B cell (primary cell): Measurements from ENCODE around the gene MAPK9. TPM values are rescaled to one million over a fixed set of nuclear protein-coding genes. Genes with fewer than 3 reads are reported as not detected.

Experiments used
- ATAC-seq: fragments of 200-7000 bp; cut with Tn5 transposase; one replicate; pipeline ENCODE4 v1.10.0; 2021; ENCODE audit warnings: low read depth, mild to moderate bottlenecking, moderate number of reproducible peaks, moderate library complexity
- CTCF ChIA-PET: fragments of 350-600 bp; sonication (Branson Sonifier 250); formaldehyde crosslinking; loops from one replicate; lab custom pipeline; 2021; ENCODE audit warnings: antibody characterized with exemption, inconsistent platforms; lab: Charles Lee
- POLR2A ChIA-PET: fragments of 350-600 bp; sonication (Branson Sonifier 250); formaldehyde crosslinking; loops from one replicate; lab custom pipeline; 2021; ENCODE audit warnings: antibody characterized with exemption; lab: Charles Lee
- DNase-seq: peaks from one replicate; pipeline ENCODE4 v3.0.0; 2013
- H2AFZ ChIP-seq: 2 replicates; pipeline ENCODE4 v1.6.1; 2012; ENCODE audit warnings: mild to moderate bottlenecking, low read depth, low read length; ENCODE audit not compliant: insufficient read depth, poor library complexity, severe bottlenecking
- H3K27ac ChIP-seq, 2 donors: 1 replicate in 1 of 2; 2 replicates in 1 of 2; pipeline ENCODE4 v1.5.1; 2012 to 2013; ENCODE audit warnings: low read length in 2 of 2, mild to moderate bottlenecking in 2 of 2, moderate library complexity in 1 of 2
- H3K27me3 ChIP-seq, 4 experiments: fragments of 200-600 bp in 1 of 4; sonication (generic) in 1 of 4; replicated peaks in 1 of 4; 1 replicate in 2 of 4; 2 replicates in 2 of 4; pipeline versions ENCODE4 v1.6.1 to v1.7.0; 2013 to 2016; ENCODE audit warnings: low read length in 3 of 4, mild to moderate bottlenecking in 2 of 4, mixed read lengths in 1 of 4, moderate library complexity in 1 of 4; ENCODE audit not compliant: insufficient read depth in 4 of 4, control insufficient read depth in 3 of 4; ENCODE audit errors: control extremely low read depth in 1 of 4
- H3K36me3 ChIP-seq, 2 experiments: replicated peaks in 1 of 2; 1 replicate in 1 of 2; 2 replicates in 1 of 2; pipeline versions ENCODE4 v1.6.1 to v1.7.1; 2013; ENCODE audit warnings: low read length in 1 of 2; ENCODE audit not compliant: insufficient read depth in 2 of 2, control insufficient read depth in 1 of 2; ENCODE audit errors: control extremely low read depth in 1 of 2, extremely low read depth in 1 of 2
- H3K4me1 ChIP-seq, 2 donors: fragments of 200-600 bp in 1 of 2; sonication (generic) in 1 of 2; 1 replicate in 1 of 2; 2 replicates in 1 of 2; pipeline versions ENCODE4 v1.5.1 to v1.6.1; 2013 to 2017; ENCODE audit warnings: low read length in 2 of 2; ENCODE audit not compliant: control insufficient read depth in 2 of 2, insufficient read depth in 2 of 2
- H3K4me2 ChIP-seq: replicated peaks from 2 replicates; pipeline ENCODE3; 2012; ENCODE audit warnings: mild to moderate bottlenecking, low read depth, low read length; ENCODE audit not compliant: poor library complexity, severe bottlenecking
- H3K4me3 ChIP-seq, 5 experiments: fragments of 200-600 bp in 1 of 5; sonication (generic) in 1 of 5; 1 replicate in 3 of 5; 2 replicates in 2 of 5; pipeline versions ENCODE4 v1.5.1 to v1.7.0; 2011 to 2016; ENCODE audit warnings: low read length in 4 of 5, mild to moderate bottlenecking in 4 of 5, low read depth in 2 of 5, control low read depth in 1 of 5, moderate library complexity in 1 of 5; ENCODE audit not compliant: insufficient read depth in 1 of 5; ENCODE audit errors: control extremely low read depth in 1 of 5, extremely low read depth in 1 of 5
- H3K79me2 ChIP-seq: fragments of 200-600 bp; sonication (generic); one replicate; pipeline ENCODE4 v1.6.0; 2016; ENCODE audit warnings: low read length; ENCODE audit not compliant: control insufficient read depth, insufficient read depth
- H3K9ac ChIP-seq: fragments of 200-600 bp; sonication (generic); 2 replicates; pipeline ENCODE4 v1.6.1; 2017; ENCODE audit warnings: mild to moderate bottlenecking, low read length, moderate library complexity
- H3K9me3 ChIP-seq, 3 donors: one replicate each; pipeline versions ENCODE4 v1.6.1 to v1.7.1; 2013; ENCODE audit warnings: low read length in 2 of 3; ENCODE audit not compliant: control insufficient read depth in 2 of 3, insufficient read depth in 1 of 3; ENCODE audit errors: control extremely low read depth in 1 of 3
- H4K20me1 ChIP-seq: 2 replicates; pipeline ENCODE4 v1.6.0; 2012; ENCODE audit warnings: mild to moderate bottlenecking, low read length; ENCODE audit not compliant: insufficient read depth, control insufficient read depth, poor library complexity, severe bottlenecking
- H3K27ac Mint-ChIP-seq: one replicate; pipeline ENCODE4 v1.8.0; 2021; ENCODE audit warnings: mixed read lengths
- H3K27me3 Mint-ChIP-seq: one replicate; pipeline ENCODE4 v1.8.0; 2021; ENCODE audit warnings: mixed read lengths
- H3K4me1 Mint-ChIP-seq: one replicate; pipeline ENCODE4 v1.8.0; 2021; ENCODE audit warnings: mixed read lengths
- H3K4me3 Mint-ChIP-seq: one replicate; pipeline ENCODE4 v1.8.0; 2021; ENCODE audit warnings: mixed read lengths
- H3K9me3 Mint-ChIP-seq: one replicate; pipeline ENCODE4 v1.8.0; 2022; ENCODE audit warnings: mixed read lengths; ENCODE audit not compliant: insufficient read depth
- CTCF ChIP-seq: fragments of 200-600 bp; IDR thresholded peaks from one replicate; pipeline ENCODE4 v1.8.0; 2022; ENCODE audit warnings: antibody characterized with exemption, mild to moderate bottlenecking
- EZH2 ChIP-seq: IDR thresholded peaks from 2 replicates; pipeline ENCODE4 v1.6.1; 2012; ENCODE audit warnings: borderline replicate concordance, low read depth, mild to moderate bottlenecking, moderate library complexity, low read length; ENCODE audit not compliant: insufficient read depth, poor library complexity, severe bottlenecking
- WGBS: methylation state at CpG from one replicate; pipeline ENCODE4 v1.1.5; 2013; ENCODE audit warnings: missing lambda C conversion rate; ENCODE audit not compliant: insufficient coverage; 5-methylcytosine and 5-hydroxymethylcytosine counted together
- intact Hi-C: fragments of 100-400 bp; cut with micrococcal nuclease; formaldehyde crosslinking; loops from one replicate; pipeline ENCODE4 v1.10.0; 2022
- polyA plus RNA-seq: library from polyadenylated mRNA; depleted of rRNA; stranded (reverse); fragments of >200 nt; gene quantifications from 2 replicates; pipeline ENCODE4 v1.2.3, GENCODE V29; 2012
- total RNA-seq, 2 donors: library from RNA; stranded (reverse); fragments of 120-200 nt in 1 of 2; gene quantifications; 1 replicate in 1 of 2; 2 replicates in 1 of 2; pipeline versions ENCODE4 v1.2.3 to v1.2.4, GENCODE V29; 2013 to 2022

MAPK9 gene
- total and polyA plus RNA-seq, 2 donors (not counting 1 experiment from before 2014, with no cell fraction given), result 19.7 to 40.4 TPM

GRCh38 chr5:180332861-180333260 is 41.0 kb upstream of the MAPK9 start:
- Histone ChIP-seq H2AFZ (no peak overlapping the region), H3K4me3 (no peak overlapping the region), H3K36me3 (no peaks in the 10 kb centered on the region), H3K9me3 (no peaks in the 10 kb centered on the region), H3K4me2 (no peak overlapping the region), H4K20me1 (no peaks in the 10 kb centered on the region), H3K27me3 (peaks cover 0 to 8% (median 0%) of the 10 kb centered on the region in 4 experiments), H3K27ac (no peak overlapping the region), H3K79me2 (no peaks in the 10 kb centered on the region), H3K4me1 (peaks cover 0 to 4% of the 10 kb centered on the region in 2 donors), H3K9ac (no peak overlapping the region)
- POLR2A ChIA-PET, result no interaction called here
- TF ChIP-seq EZH2, result no peak
- no peak for TF ChIP-seq CTCF
- Mint-ChIP-seq H3K4me1 (no peaks in the 10 kb centered on the region), H3K27me3 (peaks cover 17% of the 10 kb centered on the region), H3K4me3 (no peak overlapping the region), H3K9me3 (no peaks in the 10 kb centered on the region), H3K27ac (no peak overlapping the region)
- ATAC-seq (no peak), DNase-seq (no peak)
- CTCF ChIA-PET, result interaction anchor here (3.5 kb wide), 1 partner anchor 17 kb away, joined by 13 read pairs; no protein-coding TSS in a partner anchor
- intact Hi-C loops, result no loop called here
- WGBS, result no CpG with 5 or more reads among the region's 3 CpGs

DNA sequence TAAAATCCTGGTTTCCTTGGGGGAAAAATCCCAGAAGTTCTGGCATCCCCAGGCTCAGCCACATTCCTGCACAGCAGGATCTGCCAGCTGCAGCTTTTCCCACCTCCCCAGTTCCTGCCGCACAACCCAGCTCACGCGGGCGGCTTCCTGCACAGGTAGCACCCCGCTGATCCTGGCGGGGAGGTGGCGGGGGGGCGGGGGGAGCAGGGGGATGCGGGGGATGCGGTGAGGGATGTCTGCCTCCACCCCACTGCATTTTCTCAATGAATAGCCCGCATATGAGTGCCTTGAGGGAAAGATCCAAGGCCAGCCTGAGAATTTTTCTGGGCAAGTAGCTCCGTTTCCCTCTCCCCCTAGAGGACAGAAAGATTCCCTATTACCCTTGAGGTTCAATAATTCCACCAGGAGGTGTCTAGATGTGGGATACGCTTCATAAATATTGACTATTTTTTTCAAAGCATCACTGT is 40.2 kb upstream of the MAPK9 start:
- intact Hi-C loops, result no loop called here
- Histone ChIP-seq H2AFZ (no peak overlapping the region), H3K4me2 (no peak overlapping the region), H3K27ac (no peak overlapping the region), H3K4me3 (no peak overlapping the region), H3K4me1 (peaks cover 0 to 4% of the 10 kb centered on the region in 2 donors), H3K36me3 (no peaks in the 10 kb centered on the region), H3K27me3 (peaks cover 0 to 8% (median 0%) of the 10 kb centered on the region in 4 experiments), H3K9ac (no peak overlapping the region), H3K79me2 (no peaks in the 10 kb centered on the region), H3K9me3 (no peaks in the 10 kb centered on the region), H4K20me1 (no peaks in the 10 kb centered on the region)
- ATAC-seq, result no peak
- WGBS, result no CpG with 5 or more reads among the region's 13 CpGs
- no peak for DNase-seq
- no peaks in the 10 kb centered on the region for H3K9me3 Mint-ChIP-seq
- CTCF ChIA-PET, result no interaction called here
- peaks cover 14% of the 10 kb centered on the region for H3K27me3 Mint-ChIP-seq
- no peak overlapping the region for H3K4me3 Mint-ChIP-seq
- H3K4me1 Mint-ChIP-seq, result no peaks in the 10 kb centered on the region
- no peak for TF ChIP-seq CTCF
- no peak for TF ChIP-seq EZH2
- H3K27ac Mint-ChIP-seq, result no peak overlapping the region
- POLR2A ChIA-PET, result no interaction called here
